HG02759 (cell line): Measurements from ENCODE around the gene WDFY4.

Source experiments
- ATAC-seq: cut with Tn5 transposase; IDR thresholded peaks from one replicate; pipeline ENCODE4 v1.9.1; 2021; ENCODE audit warnings: mild to moderate bottlenecking, moderate library complexity; ENCODE audit not compliant: unreplicated experiment

Gene WDFY4

GRCh38 chr10:48957361-48958151, 272.9 kb downstream of the WDFY4 start:
- no peak for ATAC-seq

- ATAC-seq, result no peak
Measured at GRCh38 chr10:48958598-48959190, 274.0 kb downstream of the WDFY4 start.

- no peak for ATAC-seq
Measured at GRCh38 chr10:48964038-48964437, 279.4 kb downstream of the WDFY4 start.

- ATAC-seq, result no peak
Measured at GRCh38 chr10:48965460-48965859, 280.8 kb downstream of the WDFY4 start.

GRCh38 chr10:48968036-48968435, 283.4 kb downstream of the WDFY4 start:
- no peak for ATAC-seq

- no peak for ATAC-seq
Measured at GRCh38 chr10:48970046-48970445, 285.4 kb downstream of the WDFY4 start.

- no peak for ATAC-seq
Measured at GRCh38 chr10:48970654-48971053, 286.0 kb downstream of the WDFY4 start.

GRCh38 chr10:48973065-48973464, 288.4 kb downstream of the WDFY4 start:
- no peak for ATAC-seq

GRCh38 chr10:48974510-48975156, 290.0 kb downstream of the WDFY4 start:
- no peak for ATAC-seq

- no peak for ATAC-seq
Measured at GRCh38 chr10:48976196-48976595, 291.5 kb downstream of the WDFY4 start.

GRCh38 chr10:48978318-48978717, 293.6 kb downstream of the WDFY4 start:
- no peak for ATAC-seq

GRCh38 chr10:48981310-48981907, 296.7 kb downstream of the WDFY4 start:
- ATAC-seq, result no peak

GRCh38 chr10:48982584-48982983, 297.9 kb downstream of the WDFY4 start:
- ATAC-seq, result no peak

GRCh38 chr10:48983648-48984351, 299.1 kb downstream of the WDFY4 start:
- ATAC-seq, result no peak

- no peak for ATAC-seq
Measured at GRCh38 chr10:48985621-48986158, 301.0 kb downstream of the WDFY4 start.

- no peak for ATAC-seq
Measured at GRCh38 chr10:48990226-48990625, 305.6 kb downstream of the WDFY4 start.

- no peak for ATAC-seq
Measured at GRCh38 chr10:48993627-48994026, 309.0 kb downstream of the WDFY4 start.

- ATAC-seq, result no peak
Measured at GRCh38 chr10:48996329-48996728, 311.7 kb downstream of the WDFY4 start.

- ATAC-seq, result no peak
Measured at GRCh38 chr10:48999346-48999745, 314.7 kb downstream of the WDFY4 start.

- ATAC-seq, result no peak
Measured at GRCh38 chr10:49000437-49001398, 316.0 kb downstream of the WDFY4 start.
